T1000 (cell line): ENCODE results near the gene NUBP2.

Experiments
- DNase-seq: peaks from one replicate; lab custom pipeline; 2025; ENCODE audit warnings: mixed read lengths; lab: John Stamatoyannopoulos, UW

Gene NUBP2

GRCh38 chr16:1772362-1772907 is 10.3 kb upstream of the NUBP2 start, which contains the start of gene EME2:
Gene EME2, plus strand, starts transcription at chr16:1772810. Its CDS starts 418 bp downstream, at chr16:1773228.
- DNase-seq: no peak

GRCh38 chr16:1772908-1773702 is 9.7 kb upstream of the NUBP2 start, which contains the start of gene MRPS34:
Gene MRPS34, minus strand, starts transcription at chr16:1773134. Its CDS starts 15 bp downstream, at chr16:1773119.
- peak; percentile 71 for DNase-seq

DNA sequence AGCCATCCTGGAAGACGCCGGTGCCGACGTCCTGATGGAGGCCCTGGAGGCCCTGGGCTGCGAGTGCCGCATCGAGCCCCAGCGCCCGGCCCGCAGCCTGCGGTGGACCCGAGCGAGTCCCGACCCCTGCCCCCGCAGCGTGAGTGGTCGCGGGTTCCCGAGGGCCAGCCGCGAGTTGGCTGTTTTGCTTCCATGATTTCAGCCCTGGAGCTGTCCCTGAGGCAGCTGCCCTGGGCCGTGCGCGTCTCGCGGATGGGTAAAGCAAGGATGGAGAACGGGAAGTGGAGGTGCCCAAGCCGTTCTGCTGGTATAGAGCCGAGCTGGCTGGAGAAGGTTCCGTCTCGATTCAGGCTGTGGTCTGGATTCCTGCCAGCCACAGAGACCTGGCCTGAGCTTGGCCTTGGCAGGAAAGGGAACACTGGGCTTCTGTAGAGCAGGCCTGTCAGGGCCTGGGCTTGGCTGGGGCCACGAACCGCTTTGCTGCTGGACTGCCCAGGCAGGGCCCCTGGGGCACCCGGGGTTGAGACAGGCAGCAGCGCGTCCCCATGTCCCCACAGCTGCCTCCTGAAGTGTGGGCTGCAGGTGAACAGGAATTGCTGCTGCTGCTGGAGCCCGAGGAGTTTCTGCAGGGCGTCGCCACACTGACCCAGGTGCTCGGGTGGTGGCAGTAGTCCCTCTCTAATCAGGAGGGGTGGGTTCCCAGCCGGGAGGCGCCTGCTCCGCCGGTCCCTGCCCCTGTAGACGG is 8.9 kb upstream of the NUBP2 start:
- DNase-seq: peak; percentile 40

- no peak for DNase-seq
These were observed 8.3 kb upstream of the NUBP2 start for GRCh38 chr16:1774448-1774780.

DNA sequence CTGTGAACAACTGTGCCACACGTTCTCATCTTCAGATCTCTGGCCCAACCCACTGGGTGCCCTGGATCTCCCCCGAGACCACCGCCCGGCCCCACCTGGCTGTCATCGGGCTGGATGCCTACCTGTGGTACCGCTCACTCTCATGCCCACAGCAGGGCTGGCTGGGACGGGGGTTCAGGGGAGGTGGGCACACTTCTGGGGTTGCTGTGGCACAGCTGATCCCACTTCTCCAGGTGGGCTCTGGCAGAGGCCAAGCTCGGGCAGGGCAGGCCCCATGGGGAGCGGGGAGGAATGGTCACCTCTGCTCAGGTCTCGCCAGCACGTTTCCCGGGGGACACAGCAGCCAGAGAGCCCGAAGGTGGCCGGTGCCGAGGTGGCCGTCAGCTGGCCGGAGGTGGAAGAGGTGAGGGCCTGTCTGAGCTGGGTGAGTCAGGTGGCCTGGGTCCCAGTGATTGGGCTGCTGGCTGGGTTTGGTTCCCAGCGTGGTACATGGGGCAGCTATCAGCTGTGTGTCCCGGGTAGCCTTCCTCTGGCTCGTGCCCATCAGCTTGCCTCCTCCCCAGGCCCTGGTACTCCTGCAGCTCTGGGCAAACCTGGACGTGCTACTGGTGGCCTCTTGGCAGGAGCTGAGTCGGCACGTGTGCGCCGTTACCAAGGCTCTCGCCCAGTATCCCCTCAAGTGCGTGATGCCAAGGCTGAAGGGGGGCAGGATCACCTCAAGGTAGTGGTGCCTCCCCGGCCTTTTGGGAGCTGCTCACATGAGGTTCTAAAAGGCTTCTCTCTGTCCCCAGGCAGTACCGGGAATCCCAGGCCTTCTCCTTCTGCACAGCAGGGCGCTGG is 7.5 kb upstream of the NUBP2 start:
- no peak for DNase-seq

GRCh38 chr16:1775846-1776671 is 6.7 kb upstream of the NUBP2 start:
- no peak for DNase-seq

DNA sequence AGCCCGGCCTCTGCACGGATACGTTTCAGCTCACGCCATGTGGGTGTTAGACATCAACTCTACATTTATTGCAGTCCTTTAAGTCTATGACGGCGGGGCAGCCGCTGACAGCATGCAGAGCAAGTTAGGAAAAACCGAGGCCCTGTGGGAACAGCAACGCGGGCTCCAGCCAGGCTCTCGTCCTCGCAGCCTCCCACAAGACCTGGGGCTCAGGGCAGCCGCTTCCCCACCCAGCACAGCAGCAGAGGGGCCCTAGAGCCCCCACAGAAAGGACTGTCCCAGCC is 6.1 kb upstream of the NUBP2 start:
- no peak for DNase-seq

- no peak for DNase-seq
These were observed 5.8 kb upstream of the NUBP2 start for GRCh38 chr16:1776991-1777374.

DNA sequence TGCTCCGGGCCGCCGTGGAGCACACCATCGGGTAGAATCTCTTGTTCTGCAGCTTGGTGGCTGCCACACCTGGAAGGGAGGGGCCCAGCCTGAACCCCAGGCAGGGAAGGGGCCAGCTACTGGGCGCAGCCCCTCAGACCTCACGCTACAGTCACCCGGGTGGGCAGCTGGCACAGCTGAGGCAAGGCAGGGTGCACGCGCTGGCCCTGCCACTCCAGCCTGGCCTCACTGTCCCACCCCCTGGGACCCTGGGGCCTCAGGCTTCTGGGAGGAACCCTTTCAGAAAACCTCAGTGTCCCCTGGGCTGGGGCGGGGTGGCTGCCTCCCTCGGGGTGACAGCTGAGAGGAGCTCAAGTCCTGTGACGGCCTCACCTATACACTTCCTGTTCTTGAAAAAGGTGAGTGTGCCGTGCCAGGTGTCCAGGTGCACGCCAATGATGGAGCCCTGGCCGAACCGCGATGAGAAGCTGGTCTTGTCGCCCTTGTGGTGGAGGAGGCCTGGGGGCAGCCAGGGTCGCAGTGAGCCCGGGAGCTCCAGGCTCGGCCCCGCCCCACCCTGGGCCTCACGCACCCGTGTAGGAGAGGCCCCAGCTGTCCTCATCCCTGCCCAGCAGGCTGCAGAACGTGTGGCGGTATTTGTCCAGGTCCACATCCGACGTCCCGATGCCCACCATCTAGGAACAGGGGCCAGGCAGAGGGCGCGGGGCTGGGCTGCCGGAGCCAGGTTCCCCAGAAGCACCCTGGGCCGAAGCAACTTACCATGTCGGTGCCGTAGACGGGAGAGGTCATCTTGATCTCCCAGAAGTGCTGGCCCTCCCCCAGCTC is 5.2 kb upstream of the NUBP2 start:
- DNase-seq: no peak

DNA sequence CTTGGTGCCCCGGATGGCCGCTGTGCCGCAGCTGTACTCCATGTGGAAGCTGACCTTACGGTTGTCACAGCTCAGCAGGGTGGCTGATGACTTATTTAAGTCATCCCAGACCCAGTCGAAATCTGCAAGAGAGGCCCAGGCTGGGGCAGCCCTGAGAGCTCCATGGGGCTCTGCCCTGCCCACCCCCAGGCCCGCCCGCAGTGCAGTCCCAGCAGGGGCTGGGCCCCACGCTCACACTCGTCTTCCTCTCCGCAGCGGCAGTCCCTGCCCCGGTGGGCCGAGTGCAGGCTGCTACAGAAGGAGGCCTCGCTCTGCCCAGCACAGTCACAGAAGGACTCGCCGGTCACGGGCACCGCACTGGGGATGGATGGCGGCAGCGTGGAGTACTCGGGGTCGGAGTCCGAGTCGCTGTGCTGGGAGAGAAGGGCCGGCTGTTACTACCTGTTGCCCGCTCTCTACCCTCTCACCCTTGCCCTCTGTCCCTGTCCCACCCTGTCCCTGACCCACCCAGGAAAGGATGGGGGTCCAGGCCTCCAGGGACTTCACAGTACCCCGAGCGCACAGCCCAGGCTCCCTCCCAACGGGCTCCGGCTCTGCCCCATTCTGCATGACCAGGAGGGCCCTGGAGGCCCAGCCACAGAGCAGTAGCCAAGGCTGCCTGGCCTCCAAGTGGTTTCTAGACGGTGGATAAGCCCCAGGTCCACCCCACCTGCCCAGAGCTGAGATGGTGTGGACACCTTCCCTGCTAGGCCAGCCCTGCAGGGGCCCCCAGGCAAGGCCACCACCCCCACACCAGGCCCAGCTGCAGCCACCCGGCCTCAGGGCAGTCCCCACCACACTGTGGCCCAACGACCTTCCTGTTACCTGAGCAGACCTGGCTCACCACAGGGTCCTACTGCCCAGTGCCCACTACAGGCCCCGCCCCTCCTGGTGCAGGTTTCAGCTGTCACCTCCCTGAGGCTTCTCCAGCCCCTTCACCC is 4.3 kb upstream of the NUBP2 start:
- no peak for DNase-seq

DNA sequence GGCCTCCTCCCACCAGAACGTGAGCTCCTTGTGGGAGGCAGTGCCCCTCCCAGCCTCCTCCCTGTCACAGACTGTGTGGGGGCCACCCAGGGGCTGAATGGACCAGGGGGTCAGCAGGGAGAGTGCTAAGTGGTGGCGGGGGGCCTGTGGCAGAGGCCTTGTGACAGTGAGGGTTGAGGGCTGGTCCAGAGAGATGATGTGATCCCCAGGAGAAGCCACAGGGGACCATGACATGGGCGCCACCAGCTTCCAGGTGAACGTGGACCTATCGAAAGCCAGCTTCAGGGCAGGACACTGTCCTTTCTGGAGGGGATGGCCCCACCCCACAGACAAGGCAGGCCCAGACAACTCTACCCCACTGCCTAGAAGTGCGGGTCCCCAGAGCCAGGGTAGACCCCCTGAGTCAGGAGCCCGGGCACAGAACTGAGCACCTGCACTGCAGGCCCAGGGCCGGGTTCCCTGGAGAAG is 3.5 kb upstream of the NUBP2 start:
- DNase-seq: no peak

GRCh38 chr16:1779741-1780676 is 2.8 kb upstream of the NUBP2 start:
- DNase-seq: no peak

DNA sequence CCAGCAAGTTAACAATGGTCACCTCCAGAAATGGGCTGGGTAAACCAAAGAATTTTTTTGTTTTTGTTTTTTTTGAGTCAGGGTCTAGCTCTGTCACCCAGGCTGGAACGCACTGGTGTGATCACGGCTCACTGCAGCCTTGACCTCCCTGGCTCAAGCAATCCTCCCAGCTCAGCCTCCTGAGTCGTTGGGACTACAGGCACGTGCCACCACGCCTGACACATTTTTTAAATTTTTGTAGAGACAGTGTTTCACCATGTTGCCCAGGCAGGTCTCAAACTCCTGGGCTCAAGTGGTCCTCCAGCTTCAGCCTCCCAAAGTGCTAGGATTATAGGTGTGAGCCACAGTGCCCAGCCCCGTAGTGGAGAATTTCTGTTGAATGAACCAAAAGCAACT is 2.1 kb upstream of the NUBP2 start:
- no peak for DNase-seq

- no peak for DNase-seq
These were observed 1.5 kb upstream of the NUBP2 start for GRCh38 chr16:1781254-1781653.

DNA sequence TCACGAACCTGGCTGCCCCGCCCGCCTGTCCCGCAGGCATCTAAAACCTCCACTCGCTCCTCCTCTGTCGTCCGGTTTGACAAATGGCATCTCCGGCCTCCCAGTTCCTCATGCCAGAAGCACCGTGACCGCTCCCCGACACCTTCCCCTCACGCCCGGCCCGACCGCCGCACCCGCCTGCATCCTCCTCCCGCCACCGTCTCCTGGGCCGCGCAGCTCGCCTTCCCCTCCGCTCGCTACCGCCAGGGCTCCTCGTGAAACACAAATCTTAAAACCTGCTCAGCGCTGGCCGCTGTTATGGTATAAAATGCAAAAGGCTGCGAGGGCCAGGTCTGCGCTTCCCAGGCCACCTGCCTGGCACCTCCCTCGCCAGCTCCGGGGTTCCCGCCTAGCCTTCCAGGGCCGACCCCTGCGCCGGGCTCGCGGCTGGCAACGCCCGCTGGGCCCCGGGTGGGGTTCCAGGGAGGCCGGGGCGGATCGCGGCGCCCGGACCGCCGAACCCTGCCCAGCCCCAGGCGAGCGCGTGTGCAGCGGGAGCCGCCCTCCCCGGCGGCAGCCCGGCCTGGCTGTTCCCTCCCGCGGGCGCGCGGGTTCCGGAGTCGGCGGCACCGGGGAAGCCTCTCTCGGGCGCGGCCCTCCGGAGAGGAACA is 877 bp upstream of the NUBP2 start:
- DNase-seq: no peak

- no peak for DNase-seq
These were observed 2.5 kb downstream of the NUBP2 start for GRCh38 chr16:1784977-1785845.

DNA sequence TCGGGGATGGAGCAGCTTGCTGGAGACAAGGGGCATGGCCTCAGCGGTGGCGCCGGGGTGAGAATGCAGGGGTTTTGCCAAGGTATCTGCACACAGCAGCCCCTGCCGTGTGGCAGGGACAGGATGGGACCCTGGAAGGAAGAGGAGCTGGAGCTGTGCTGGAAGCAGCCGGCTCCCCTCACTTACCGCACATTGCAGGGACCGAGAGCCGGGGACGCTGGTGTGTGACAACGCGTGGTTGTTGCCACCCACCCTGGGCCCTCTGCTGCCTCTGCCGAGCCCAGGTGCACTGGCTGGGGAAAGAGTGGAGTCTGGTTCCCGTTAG is 3.0 kb downstream of the NUBP2 start:
- DNase-seq: no peak
